Measurements from ENCODE around the gene KIAA0040. TPM values are rescaled to one million over a fixed set of nuclear protein-coding genes. Genes with fewer than 3 reads are reported as not detected.

KIAA0040 gene
- total RNA-seq, 1 donor, result 1.1 TPM

GRCh38 chr1:175172503-175172902, 20.1 kb downstream of the KIAA0040 start:
- no peaks in the 10 kb centered on the region for H3K9me3 ChIP-seq (ENCODE audit: low read depth, low read length)
- no peak for TF ChIP-seq CTCF (IDR thresholded peaks at IDR 0.05; ENCODE audit: extremely low read depth, low read depth, low read length)
- H4K20me1 ChIP-seq (ENCODE audit: insufficient read depth, low read length), result no peaks in the 10 kb centered on the region
- H3K27ac ChIP-seq (ENCODE audit: low read depth, low read length), result no peak overlapping the region
- no peak for DNase-seq (ENCODE audit: insufficient read length, low spot score, missing footprints)
- H3K4me3 ChIP-seq (ENCODE audit: insufficient read depth, low read length), result no peak overlapping the region
- H3K27me3 ChIP-seq (ENCODE audit: insufficient read depth, low read length), result no peaks in the 10 kb centered on the region
- no peaks in the 10 kb centered on the region for H3K79me2 ChIP-seq (ENCODE audit: insufficient read depth, low read length)
- no peak overlapping the region for H3K4me2 ChIP-seq (ENCODE audit: insufficient read depth, low read length)
- no peaks in the 10 kb centered on the region for H3K4me1 ChIP-seq (ENCODE audit: insufficient read depth, low read length)
- no peaks in the 10 kb centered on the region for H3K36me3 ChIP-seq (ENCODE audit: insufficient read depth, low read length)
- no peak overlapping the region for H2AFZ ChIP-seq (ENCODE audit: low read length)

- H3K27me3 ChIP-seq (ENCODE audit: insufficient read depth, low read length), result no peaks in the 10 kb centered on the region
- H3K4me2 ChIP-seq (ENCODE audit: insufficient read depth, low read length), result no peak overlapping the region
- no peaks in the 10 kb centered on the region for H3K36me3 ChIP-seq (ENCODE audit: insufficient read depth, low read length)
- H4K20me1 ChIP-seq (ENCODE audit: insufficient read depth, low read length), result no peaks in the 10 kb centered on the region
- H3K4me3 ChIP-seq (ENCODE audit: insufficient read depth, low read length), result no peak overlapping the region
- H3K27ac ChIP-seq (ENCODE audit: low read depth, low read length), result no peak overlapping the region
- no peaks in the 10 kb centered on the region for H3K9me3 ChIP-seq (ENCODE audit: low read depth, low read length)
- no peaks in the 10 kb centered on the region for H3K79me2 ChIP-seq (ENCODE audit: insufficient read depth, low read length)
- H3K4me1 ChIP-seq (ENCODE audit: insufficient read depth, low read length), result no peaks in the 10 kb centered on the region
- no peak overlapping the region for H2AFZ ChIP-seq (ENCODE audit: low read length)
- DNase-seq (ENCODE audit: insufficient read length, low spot score, missing footprints), result no peak
- no peak for TF ChIP-seq CTCF (IDR thresholded peaks at IDR 0.05; ENCODE audit: extremely low read depth, low read depth, low read length)
Observed at GRCh38 chr1:175171036-175171913, 21.3 kb downstream of the KIAA0040 start.

GRCh38 chr1:175169286-175170018, 23.1 kb downstream of the KIAA0040 start:
- DNase-seq (ENCODE audit: insufficient read length, low spot score, missing footprints), result no peak

More at GRCh38 chr1:175169286-175170018, 23.1 kb downstream of the KIAA0040 start:
- no peak overlapping the region for H3K27ac ChIP-seq (ENCODE audit: low read depth, low read length)
- TF ChIP-seq CTCF (IDR thresholded peaks at IDR 0.05; ENCODE audit: extremely low read depth, low read depth, low read length), result no peak
- no peaks in the 10 kb centered on the region for H3K9me3 ChIP-seq (ENCODE audit: low read depth, low read length)
- no peak overlapping the region for H3K4me3 ChIP-seq (ENCODE audit: insufficient read depth, low read length)
- no peaks in the 10 kb centered on the region for H4K20me1 ChIP-seq (ENCODE audit: insufficient read depth, low read length)
- no peaks in the 10 kb centered on the region for H3K4me1 ChIP-seq (ENCODE audit: insufficient read depth, low read length)
- H3K36me3 ChIP-seq (ENCODE audit: insufficient read depth, low read length), result no peaks in the 10 kb centered on the region
- H3K79me2 ChIP-seq (ENCODE audit: insufficient read depth, low read length), result no peaks in the 10 kb centered on the region
- no peaks in the 10 kb centered on the region for H3K27me3 ChIP-seq (ENCODE audit: insufficient read depth, low read length)
- no peak overlapping the region for H3K4me2 ChIP-seq (ENCODE audit: insufficient read depth, low read length)
- H2AFZ ChIP-seq (ENCODE audit: low read length), result no peak overlapping the region

All from osteoblast (primary cell).